Body of pancreas (tissue), 4 donors: Measurements from ENCODE around the gene GPI.

Experiments used
- CTCF ChIP-seq, 7 experiments: fragments of 450-650 bp in 4 of 7; fragments of 200-600 bp in 3 of 7; sonication (generic) in 3 of 7; IDR thresholded peaks; one replicate each; pipeline ENCODE4 v1.5.1; 2016 to 2019; ENCODE audit warnings: antibody characterized with exemption in 7 of 7
- POLR2A ChIP-seq, 3 donors: fragments of 450-650 bp; IDR thresholded peaks; one replicate each; pipeline ENCODE4 v1.6.1; 2016; ENCODE audit warnings: antibody characterized with exemption in 3 of 3, mild to moderate bottlenecking in 2 of 3

DNA sequence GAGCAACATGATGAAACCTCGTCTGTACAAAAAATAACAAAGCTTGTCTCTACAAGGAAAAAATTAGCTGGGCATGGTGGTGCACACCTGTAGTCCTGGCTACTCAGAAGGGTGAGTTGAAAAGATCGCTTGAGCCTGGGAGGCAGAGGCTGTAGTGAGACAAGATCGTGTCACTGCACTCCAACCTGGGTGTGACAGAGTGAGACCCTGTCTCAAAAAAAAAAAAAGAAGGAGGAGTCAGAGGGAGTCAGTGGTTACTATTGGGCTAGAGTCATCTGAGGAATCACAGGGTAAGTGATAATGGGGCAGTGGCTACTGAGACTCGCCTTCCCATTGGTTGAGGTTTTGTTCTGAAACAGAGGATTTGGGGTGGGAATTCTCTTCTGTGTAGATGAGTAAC lies 1.9 kb upstream of the GPI start:
- no peak for TF ChIP-seq CTCF (IDR thresholded peaks at IDR 0.05)
- no peak for TF ChIP-seq POLR2A (IDR thresholded peaks at IDR 0.05)
